DND-41 (cell line): ENCODE measurements around the gene NYNRIN.
"Not testable (repeated sequence)": the region's sequence is repeated elsewhere in the genome, so short reads cannot be mapped to it uniquely, and the experiment has no call there.

Experiments used
- ATAC-seq: fragments of 200-7000 bp; cut with Tn5 transposase; 3 replicates; pipeline ENCODE4 v1.9.1; 2021; ENCODE audit warnings: low read depth; ENCODE audit not compliant: insufficient read depth
- DNase-seq: peaks from one replicate; pipeline ENCODE4 v3.0.0-alpha.2; 2020
- H2AFZ ChIP-seq: 2 replicates; pipeline ENCODE4 v1.6.0; 2012; ENCODE audit warnings: low read depth, low read length
- H3K27ac ChIP-seq: 2 replicates; pipeline ENCODE4 v1.5.1; 2012; ENCODE audit warnings: low read length, inconsistent platforms
- H3K27me3 ChIP-seq: fragments of 200-600 bp; sonication (generic); 2 replicates; pipeline ENCODE4 v1.6.0; 2012; ENCODE audit warnings: low read length, mild to moderate bottlenecking, inconsistent platforms; ENCODE audit not compliant: insufficient read depth, poor library complexity
- H3K36me3 ChIP-seq: 2 replicates; pipeline ENCODE4 v1.5.1; 2012; ENCODE audit warnings: low read length, inconsistent platforms; ENCODE audit not compliant: insufficient read depth
- H3K4me1 ChIP-seq: 2 replicates; pipeline ENCODE4 v1.5.1; 2012; ENCODE audit warnings: mild to moderate bottlenecking, low read length; ENCODE audit not compliant: insufficient read depth
- H3K4me2 ChIP-seq: 2 replicates; pipeline ENCODE4 v1.6.0; 2012; ENCODE audit warnings: mild to moderate bottlenecking, moderate library complexity, low read length, inconsistent platforms; ENCODE audit not compliant: insufficient read depth
- H3K4me3 ChIP-seq, 2 experiments: fragments of 200-600 bp in 1 of 2; shearing (Covaris generic) in 1 of 2; 2 replicates each; pipeline ENCODE4 v1.5.1; 2012 to 2016; ENCODE audit warnings: inconsistent platforms in 2 of 2, low read length in 2 of 2, mild to moderate bottlenecking in 2 of 2, low read depth in 1 of 2, moderate library complexity in 1 of 2
- H3K79me2 ChIP-seq: 2 replicates; pipeline ENCODE4 v1.6.0; 2012; ENCODE audit warnings: low read length, inconsistent platforms; ENCODE audit not compliant: insufficient read depth
- H3K9ac ChIP-seq: 2 replicates; pipeline ENCODE4 v1.6.0; 2012; ENCODE audit warnings: low read depth, mild to moderate bottlenecking, inconsistent platforms, low read length, moderate library complexity
- H3K9me3 ChIP-seq: 2 replicates; pipeline ENCODE4 v1.5.1; 2012; ENCODE audit warnings: low read length, moderate library complexity, mild to moderate bottlenecking, inconsistent platforms; ENCODE audit not compliant: insufficient read depth, severe bottlenecking
- H4K20me1 ChIP-seq: 2 replicates; pipeline ENCODE4 v1.6.0; 2012; ENCODE audit warnings: low read length; ENCODE audit not compliant: insufficient read depth
- CTCF ChIP-seq: IDR thresholded peaks from 2 replicates; pipeline ENCODE4 v1.5.1; 2012; ENCODE audit warnings: borderline replicate concordance, low read length, moderate library complexity, mild to moderate bottlenecking; ENCODE audit not compliant: poor library complexity, severe bottlenecking; ENCODE audit errors: extremely low read depth
- EZH2 ChIP-seq: IDR thresholded peaks from 3 replicates; pipeline ENCODE4 v1.6.1; 2012; ENCODE audit warnings: borderline replicate concordance, low read depth, mild to moderate bottlenecking, moderate library complexity, low read length, inconsistent platforms; ENCODE audit not compliant: severe bottlenecking

NYNRIN gene

GRCh38 chr14:24369463-24369862, 29.3 kb upstream of the NYNRIN start:
- H3K36me3 ChIP-seq, result no peaks in the 10 kb centered on the region
- no peak for DNase-seq
- no peak overlapping the region for H3K27ac ChIP-seq
- H3K79me2 ChIP-seq, result no peaks in the 10 kb centered on the region
- H3K9ac ChIP-seq, result no peak overlapping the region
- H2AFZ ChIP-seq, result no peak overlapping the region
- H3K4me1 ChIP-seq, result no peaks in the 10 kb centered on the region
- no peaks in the 10 kb centered on the region for H4K20me1 ChIP-seq
- H3K4me3 ChIP-seq, result no peak overlapping the region
- peaks cover 55% of the 10 kb centered on the region for H3K27me3 ChIP-seq
- no peaks in the 10 kb centered on the region for H3K9me3 ChIP-seq
- TF ChIP-seq CTCF (no peak), EZH2 (no peak)
- no peak overlapping the region for H3K4me2 ChIP-seq
- no peak for ATAC-seq

GRCh38 chr14:24369907-24370687, 28.7 kb upstream of the NYNRIN start:
- Histone ChIP-seq H3K36me3 (no peaks in the 10 kb centered on the region), H3K4me3 (no peak overlapping the region), H3K4me1 (no peaks in the 10 kb centered on the region), H3K79me2 (no peaks in the 10 kb centered on the region), H3K4me2 (no peak overlapping the region), H2AFZ (no peak overlapping the region), H3K27me3 (peaks cover 55% of the 10 kb centered on the region), H3K9me3 (no peaks in the 10 kb centered on the region), H4K20me1 (no peaks in the 10 kb centered on the region), H3K27ac (no peak overlapping the region), H3K9ac (no peak overlapping the region)
- TF ChIP-seq EZH2 (no peak), CTCF (no peak)
- ATAC-seq (no peak), DNase-seq (no peak)

GRCh38 chr14:24370748-24371147, 28.1 kb upstream of the NYNRIN start:
- Histone ChIP-seq H3K27ac (no peak overlapping the region), H3K79me2 (no peaks in the 10 kb centered on the region), H3K4me1 (no peaks in the 10 kb centered on the region), H2AFZ (no peak overlapping the region), H3K4me2 (no peak overlapping the region), H3K4me3 (no peak overlapping the region), H3K9me3 (no peaks in the 10 kb centered on the region), H3K36me3 (no peaks in the 10 kb centered on the region), H3K27me3 (peaks cover 51% of the 10 kb centered on the region), H4K20me1 (no peaks in the 10 kb centered on the region), H3K9ac (no peak overlapping the region)
- ATAC-seq (no peak), DNase-seq (no peak)
- TF ChIP-seq CTCF (no peak), EZH2 (no peak)

- not testable (repeated sequence) for H3K4me1 ChIP-seq, H3K9me3 ChIP-seq, DNase-seq, H3K4me3 ChIP-seq, H3K9ac ChIP-seq, H3K4me2 ChIP-seq, H3K79me2 ChIP-seq, H3K27ac ChIP-seq, H3K36me3 ChIP-seq, H4K20me1 ChIP-seq, H2AFZ ChIP-seq, ATAC-seq
- H3K27me3 ChIP-seq, result peaks cover 43% of the 10 kb centered on the region
Observed at GRCh38 chr14:24371605-24372004, 27.2 kb upstream of the NYNRIN start.
